Measurements from ENCODE around the gene MCF2L. TPM values are rescaled to one million over a fixed set of nuclear protein-coding genes. Genes with fewer than 3 reads are reported as not detected.

Gene MCF2L
- total RNA-seq, 2 donors from 2014 or later, result 48.0 to 49.9 TPM

GRCh38 chr13:112990783-112991182 lies 21.8 kb downstream of the MCF2L start:
- H3K4me1 ChIP-seq (ENCODE audit: control insufficient read depth, insufficient read depth, low read length), result no peaks in the 10 kb centered on the region
- peak overlapping the region; percentile 32 for H3K27ac ChIP-seq (ENCODE audit: low read depth, low read length)
- Mint-ChIP-seq H3K4me3 (no peak overlapping the region), H3K4me1 (peaks cover 7% of the 10 kb centered on the region), H3K36me3 (ENCODE audit: low read depth) (peaks cover 14% of the 10 kb centered on the region), H3K9me3 (peaks cover 15% of the 10 kb centered on the region), H3K27me3 (ENCODE audit: insufficient read depth) (no peaks in the 10 kb centered on the region), H3K27ac (no peak overlapping the region)
- WGBS, 2 experiments (ENCODE audit: insufficient coverage in 1 of 2, insufficient read length in 1 of 2), result 81 to 83% methylated on average over 6 to 8 of the region's 8 CpGs
- H3K9ac ChIP-seq (ENCODE audit: extremely low read depth, low read length, poor library complexity, severe bottlenecking), result no peak overlapping the region
- peak; percentile 78 for DNase-seq
- H3K4me3 ChIP-seq (ENCODE audit: low read length), result no peak overlapping the region
- no peaks in the 10 kb centered on the region for H3K36me3 ChIP-seq (ENCODE audit: control insufficient read depth, insufficient read depth, low read length)
- no peak for TF ChIP-seq CTCF (conservative IDR thresholded peaks at IDR 0.05)
- no peaks in the 10 kb centered on the region for H3K9me3 ChIP-seq (ENCODE audit: control insufficient read depth, low read length)
- no peaks in the 10 kb centered on the region for H3K27me3 ChIP-seq (ENCODE audit: control insufficient read depth, insufficient read depth, low read length, poor library complexity, severe bottlenecking)

DNA sequence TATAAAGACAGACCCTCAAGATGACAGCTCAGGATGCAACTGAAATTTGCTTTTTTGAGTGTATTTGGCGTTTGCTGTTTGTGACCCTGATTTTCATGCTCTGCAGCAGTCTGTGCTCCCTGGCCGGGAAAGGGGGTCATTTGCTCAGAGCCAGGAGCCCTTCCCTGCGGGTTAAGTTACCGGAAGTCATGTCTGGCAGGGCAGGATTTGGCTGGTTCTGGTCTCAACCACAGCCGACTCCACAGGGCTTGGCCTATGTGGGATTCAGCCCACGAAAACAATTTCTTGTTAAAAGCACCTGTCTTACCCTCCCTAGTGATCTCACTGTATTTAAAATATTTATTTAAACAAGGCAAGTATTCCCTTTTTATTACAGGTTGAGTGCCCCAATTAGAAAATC lies 22.6 kb downstream of the MCF2L start:
- no peaks in the 10 kb centered on the region for H3K4me1 ChIP-seq (ENCODE audit: control insufficient read depth, insufficient read depth, low read length)
- Mint-ChIP-seq H3K36me3 (ENCODE audit: low read depth) (peaks cover 14% of the 10 kb centered on the region), H3K9me3 (peaks cover 15% of the 10 kb centered on the region), H3K4me1 (peaks cover 7% of the 10 kb centered on the region), H3K4me3 (no peak overlapping the region), H3K27me3 (ENCODE audit: insufficient read depth) (no peaks in the 10 kb centered on the region), H3K27ac (no peak overlapping the region)
- DNase-seq, result no peak
- H3K27ac ChIP-seq (ENCODE audit: low read depth, low read length), result no peak overlapping the region
- no peak overlapping the region for H3K4me3 ChIP-seq (ENCODE audit: low read length)
- 91 to 95% methylated on average over 4 to 6 of the region's 6 CpGs for WGBS, 2 experiments (ENCODE audit: insufficient coverage in 1 of 2, insufficient read length in 1 of 2)
- no peak for TF ChIP-seq CTCF (conservative IDR thresholded peaks at IDR 0.05)
- no peaks in the 10 kb centered on the region for H3K27me3 ChIP-seq (ENCODE audit: control insufficient read depth, insufficient read depth, low read length, poor library complexity, severe bottlenecking)
- H3K9me3 ChIP-seq (ENCODE audit: control insufficient read depth, low read length), result no peaks in the 10 kb centered on the region
- H3K9ac ChIP-seq (ENCODE audit: extremely low read depth, low read length, poor library complexity, severe bottlenecking), result no peak overlapping the region
- no peaks in the 10 kb centered on the region for H3K36me3 ChIP-seq (ENCODE audit: control insufficient read depth, insufficient read depth, low read length)

DNA sequence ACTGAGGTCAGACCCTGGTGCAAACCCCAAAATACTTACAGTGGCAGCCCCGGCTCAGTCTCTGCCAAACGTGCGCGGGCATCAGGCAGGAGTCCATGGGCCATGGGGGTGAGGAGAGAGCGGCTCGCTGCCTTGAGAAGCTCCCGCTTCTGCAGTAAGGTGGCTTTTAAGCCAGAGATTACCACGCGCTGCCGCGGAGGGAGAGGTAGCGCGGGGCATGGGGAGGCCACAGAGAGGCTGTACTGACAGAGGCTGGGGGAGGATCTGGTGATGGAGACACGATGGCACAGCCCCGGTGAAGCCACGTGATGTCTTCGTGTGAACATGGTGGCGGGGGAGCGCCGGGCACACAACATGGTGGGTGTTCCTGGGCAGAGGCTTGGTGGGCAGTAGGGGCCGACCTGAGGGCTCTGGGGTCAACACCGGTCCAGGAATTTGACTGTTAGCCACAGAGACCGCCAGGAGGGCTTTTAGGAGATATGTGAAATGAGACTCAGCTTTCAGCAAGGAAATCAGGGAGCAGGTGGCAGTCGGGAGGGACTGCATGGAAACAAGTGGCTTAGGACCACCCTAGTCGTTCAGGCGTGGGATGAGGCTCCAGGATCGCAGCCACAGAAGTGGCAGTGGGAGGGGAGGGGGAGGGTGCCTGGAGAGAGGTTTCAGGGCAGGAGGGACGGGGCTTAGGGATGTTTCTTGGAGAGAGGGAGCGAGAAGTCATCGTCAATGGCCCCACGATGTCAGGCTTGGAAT lies 24.1 kb downstream of the MCF2L start:
- Mint-ChIP-seq H3K27ac (no peak overlapping the region), H3K9me3 (peaks cover 9% of the 10 kb centered on the region), H3K36me3 (ENCODE audit: low read depth) (peaks cover 11% of the 10 kb centered on the region), H3K4me3 (no peak overlapping the region), H3K4me1 (peaks cover 18% of the 10 kb centered on the region), H3K27me3 (ENCODE audit: insufficient read depth) (no peaks in the 10 kb centered on the region)
- H3K9me3 ChIP-seq (ENCODE audit: control insufficient read depth, low read length), result no peaks in the 10 kb centered on the region
- no peak overlapping the region for H3K27ac ChIP-seq (ENCODE audit: low read depth, low read length)
- H3K9ac ChIP-seq (ENCODE audit: extremely low read depth, low read length, poor library complexity, severe bottlenecking), result no peak overlapping the region
- H3K4me3 ChIP-seq (ENCODE audit: low read length), result no peak overlapping the region
- whole genome bisulfite sequencing, 2 experiments (ENCODE audit: insufficient coverage in 1 of 2, insufficient read length in 1 of 2), result 91 to 93% methylated on average over 25 to 31 of the region's 31 CpGs
- TF ChIP-seq CTCF (conservative IDR thresholded peaks at IDR 0.05), result no peak
- H3K36me3 ChIP-seq (ENCODE audit: control insufficient read depth, insufficient read depth, low read length), result no peaks in the 10 kb centered on the region
- peaks cover 6% of the 10 kb centered on the region for H3K4me1 ChIP-seq (ENCODE audit: control insufficient read depth, insufficient read depth, low read length)
- DNase-seq, result no peak
- H3K27me3 ChIP-seq (ENCODE audit: control insufficient read depth, insufficient read depth, low read length, poor library complexity, severe bottlenecking), result no peaks in the 10 kb centered on the region
